WTC11 (cell line): ENCODE results near the gene MYBPHL.

Experiments used
- ARID4B ChIP-seq: sonication (generic); formaldehyde crosslinking; IDR thresholded peaks from 2 replicates; pipeline ENCODE4 v1.8.0; 2023; ENCODE audit warnings: missing genetic modification reagents, mild to moderate bottlenecking, borderline replicate concordance
- ELF4 ChIP-seq: sonication (generic); formaldehyde crosslinking; IDR thresholded peaks from 2 replicates; pipeline ENCODE4 v1.8.1; 2022; ENCODE audit warnings: low read depth, mild to moderate bottlenecking, moderate library complexity, missing genetic modification reagents
- ETV6 ChIP-seq: sonication (generic); formaldehyde crosslinking; IDR thresholded peaks from 2 replicates; pipeline ENCODE4 v1.8.1; 2022; ENCODE audit warnings: mild to moderate bottlenecking, missing genetic modification reagents
- JUN ChIP-seq: sonication (generic); formaldehyde crosslinking; IDR thresholded peaks from 2 replicates; pipeline ENCODE4 v1.8.0; 2023; ENCODE audit warnings: mild to moderate bottlenecking, missing genetic modification reagents
- NR2C2 ChIP-seq: sonication (generic); formaldehyde crosslinking; IDR thresholded peaks from 2 replicates; pipeline ENCODE4 v1.8.0; 2022; ENCODE audit warnings: mild to moderate bottlenecking, missing genetic modification reagents
- PRDM15 ChIP-seq: sonication (generic); formaldehyde crosslinking; IDR thresholded peaks from 2 replicates; pipeline ENCODE4 v1.8.0; 2022; ENCODE audit warnings: missing genetic modification reagents
- RELA ChIP-seq: sonication (generic); formaldehyde crosslinking; IDR thresholded peaks from 2 replicates; pipeline ENCODE4 v1.8.1; 2022; ENCODE audit warnings: missing genetic modification reagents, mild to moderate bottlenecking, borderline replicate concordance
- ZNF121 ChIP-seq: sonication (generic); formaldehyde crosslinking; IDR thresholded peaks from 2 replicates; pipeline ENCODE4 v1.8.0; 2023; ENCODE audit warnings: missing genetic modification reagents
- ZNF396 ChIP-seq: fragments of 250-450 bp; sonication (Bioruptor Pico); IDR thresholded peaks from 2 replicates; pipeline ENCODE4 v1.8.0; 2021; ENCODE audit warnings: mild to moderate bottlenecking, moderate library complexity, borderline replicate concordance
- TF ChIP-seq, protein P1 (sequence below): sonication (generic); formaldehyde crosslinking; IDR thresholded peaks from 2 replicates; pipeline ENCODE4 v1.8.1; 2022; ENCODE audit warnings: low read depth, mild to moderate bottlenecking, moderate library complexity, missing genetic modification reagents, borderline replicate concordance
- TF ChIP-seq, protein P2 (sequence below): fragments of 200-600 bp; IDR thresholded peaks from 2 replicates; pipeline ENCODE4 v1.8.0; 2022; ENCODE audit warnings: antibody characterized with exemption
- TF ChIP-seq, protein P3 (sequence below): sonication (generic); formaldehyde crosslinking; conservative IDR thresholded peaks from 2 replicates; pipeline ENCODE4 v1.8.1; 2022; ENCODE audit warnings: mild to moderate bottlenecking, missing genetic modification reagents
- TF ChIP-seq, protein P4 (sequence below): sonication (generic); formaldehyde crosslinking; IDR thresholded peaks from 2 replicates; pipeline ENCODE4 v1.8.0; 2022; ENCODE audit warnings: mild to moderate bottlenecking, missing genetic modification reagents

- TF ChIP-seq, protein P1, sequence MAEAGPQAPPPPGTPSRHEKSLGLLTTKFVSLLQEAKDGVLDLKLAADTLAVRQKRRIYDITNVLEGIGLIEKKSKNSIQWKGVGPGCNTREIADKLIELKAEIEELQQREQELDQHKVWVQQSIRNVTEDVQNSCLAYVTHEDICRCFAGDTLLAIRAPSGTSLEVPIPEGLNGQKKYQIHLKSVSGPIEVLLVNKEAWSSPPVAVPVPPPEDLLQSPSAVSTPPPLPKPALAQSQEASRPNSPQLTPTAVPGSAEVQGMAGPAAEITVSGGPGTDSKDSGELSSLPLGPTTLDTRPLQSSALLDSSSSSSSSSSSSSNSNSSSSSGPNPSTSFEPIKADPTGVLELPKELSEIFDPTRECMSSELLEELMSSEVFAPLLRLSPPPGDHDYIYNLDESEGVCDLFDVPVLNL: no peak
- no peak for TF ChIP-seq ELF4
- TF ChIP-seq NR2C2 (CRISPR knock-in tag): no peak
- TF ChIP-seq, protein P2, sequence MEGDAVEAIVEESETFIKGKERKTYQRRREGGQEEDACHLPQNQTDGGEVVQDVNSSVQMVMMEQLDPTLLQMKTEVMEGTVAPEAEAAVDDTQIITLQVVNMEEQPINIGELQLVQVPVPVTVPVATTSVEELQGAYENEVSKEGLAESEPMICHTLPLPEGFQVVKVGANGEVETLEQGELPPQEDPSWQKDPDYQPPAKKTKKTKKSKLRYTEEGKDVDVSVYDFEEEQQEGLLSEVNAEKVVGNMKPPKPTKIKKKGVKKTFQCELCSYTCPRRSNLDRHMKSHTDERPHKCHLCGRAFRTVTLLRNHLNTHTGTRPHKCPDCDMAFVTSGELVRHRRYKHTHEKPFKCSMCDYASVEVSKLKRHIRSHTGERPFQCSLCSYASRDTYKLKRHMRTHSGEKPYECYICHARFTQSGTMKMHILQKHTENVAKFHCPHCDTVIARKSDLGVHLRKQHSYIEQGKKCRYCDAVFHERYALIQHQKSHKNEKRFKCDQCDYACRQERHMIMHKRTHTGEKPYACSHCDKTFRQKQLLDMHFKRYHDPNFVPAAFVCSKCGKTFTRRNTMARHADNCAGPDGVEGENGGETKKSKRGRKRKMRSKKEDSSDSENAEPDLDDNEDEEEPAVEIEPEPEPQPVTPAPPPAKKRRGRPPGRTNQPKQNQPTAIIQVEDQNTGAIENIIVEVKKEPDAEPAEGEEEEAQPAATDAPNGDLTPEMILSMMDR: no peak
- no peak for TF ChIP-seq ETV6 (CRISPR knock-in tag)
- TF ChIP-seq ZNF121 (CRISPR knock-in tag): no peak
- no peak for TF ChIP-seq ZNF396
- TF ChIP-seq, protein P3, sequence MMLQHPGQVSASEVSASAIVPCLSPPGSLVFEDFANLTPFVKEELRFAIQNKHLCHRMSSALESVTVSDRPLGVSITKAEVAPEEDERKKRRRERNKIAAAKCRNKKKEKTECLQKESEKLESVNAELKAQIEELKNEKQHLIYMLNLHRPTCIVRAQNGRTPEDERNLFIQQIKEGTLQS (CRISPR knock-in tag): no peak
- TF ChIP-seq JUN (CRISPR knock-in tag): no peak
- TF ChIP-seq ARID4B (CRISPR knock-in tag): no peak
- no peak for TF ChIP-seq RELA (CRISPR knock-in tag)
- TF ChIP-seq PRDM15: no peak
- TF ChIP-seq, protein P4, sequence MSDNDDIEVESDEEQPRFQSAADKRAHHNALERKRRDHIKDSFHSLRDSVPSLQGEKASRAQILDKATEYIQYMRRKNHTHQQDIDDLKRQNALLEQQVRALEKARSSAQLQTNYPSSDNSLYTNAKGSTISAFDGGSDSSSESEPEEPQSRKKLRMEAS: no peak
These were observed 39.0 kb downstream of the MYBPHL start for GRCh38 chr1:109267743-109268300.
